GM23338 (cell line): ENCODE measurements around the gene CYP19A1. TPM values are rescaled to one million over a fixed set of nuclear protein-coding genes. Genes with fewer than 3 reads are reported as not detected.

ENCODE experiments used
- ATAC-seq: fragments of 200-7000 bp; cut with Tn5 transposase; 3 replicates; pipeline ENCODE4 v1.9.1; 2020
- DNase-seq: peaks from one replicate; pipeline ENCODE4 v3.0.0-alpha.2; 2015; ENCODE audit warnings: low spot score
- H2AFZ ChIP-seq: fragments of 200-600 bp; sonication (generic); 2 replicates; pipeline ENCODE4 v1.8.0; 2016; ENCODE audit warnings: antibody characterized with exemption, mild to moderate bottlenecking, moderate library complexity
- H3F3A ChIP-seq: fragments of 200-600 bp; sonication (generic); replicated peaks from 2 replicates; pipeline ENCODE4 v1.8.0; 2017; ENCODE audit warnings: antibody characterized with exemption, mixed run types, low read depth
- H3K27ac ChIP-seq: fragments of 200-600 bp; sonication (generic); 2 replicates; pipeline ENCODE4 v1.6.1; 2016; ENCODE audit warnings: low read depth
- H3K27me3 ChIP-seq: fragments of 200-600 bp; sonication (generic); 2 replicates; pipeline ENCODE4 v1.8.0; 2016; ENCODE audit warnings: mild to moderate bottlenecking, mixed run types, moderate library complexity; ENCODE audit not compliant: insufficient read depth
- H3K36me3 ChIP-seq: fragments of 200-600 bp; sonication (generic); 2 replicates; pipeline ENCODE4 v1.8.0; 2016; ENCODE audit warnings: mild to moderate bottlenecking; ENCODE audit not compliant: insufficient read depth
- H3K4me1 ChIP-seq: fragments of 200-600 bp; sonication (generic); 2 replicates; pipeline ENCODE4 v1.8.0; 2016; ENCODE audit warnings: mild to moderate bottlenecking, moderate library complexity; ENCODE audit not compliant: insufficient read depth
- H3K4me2 ChIP-seq: fragments of 200-600 bp; sonication (generic); 2 replicates; pipeline ENCODE4 v1.7.1; 2017; ENCODE audit warnings: mixed run types
- H3K4me3 ChIP-seq: fragments of 200-600 bp; sonication (generic); 2 replicates; pipeline ENCODE4 v1.6.1; 2016; ENCODE audit warnings: mixed run types
- H3K79me2 ChIP-seq: fragments of 200-600 bp; sonication (generic); replicated peaks from 2 replicates; pipeline ENCODE4 v1.8.0; 2017; ENCODE audit warnings: mild to moderate bottlenecking; ENCODE audit not compliant: insufficient read depth
- H3K9me2 ChIP-seq: fragments of 200-600 bp; sonication (generic); 2 replicates; pipeline ENCODE4 v1.8.0; 2017; ENCODE audit not compliant: insufficient read depth
- H4K20me1 ChIP-seq: fragments of 200-600 bp; sonication (generic); replicated peaks from 2 replicates; pipeline ENCODE4 v1.8.0; 2017; ENCODE audit warnings: mild to moderate bottlenecking; ENCODE audit not compliant: insufficient read depth
- H3K27ac Mint-ChIP-seq: 2 replicates; pipeline ENCODE4 v1.8.0; 2020; ENCODE audit warnings: inconsistent platforms, mild to moderate bottlenecking, moderate library complexity, mixed read lengths
- H3K27me3 Mint-ChIP-seq: 3 replicates; pipeline ENCODE4 v1.8.0; 2022; ENCODE audit warnings: low read depth, mild to moderate bottlenecking, moderate library complexity, mixed read lengths, inconsistent platforms; ENCODE audit not compliant: insufficient read depth, poor library complexity
- H3K36me3 Mint-ChIP-seq: 3 replicates; pipeline ENCODE4 v1.8.0; 2021; ENCODE audit warnings: low read depth, mild to moderate bottlenecking, inconsistent platforms, moderate library complexity, mixed read lengths
- H3K4me1 Mint-ChIP-seq: 3 replicates; pipeline ENCODE4 v1.8.0; 2020; ENCODE audit warnings: mild to moderate bottlenecking, inconsistent platforms, mixed read lengths
- H3K4me3 Mint-ChIP-seq: 3 replicates; pipeline ENCODE4 v1.8.0; 2021; ENCODE audit warnings: moderate library complexity, mild to moderate bottlenecking, inconsistent platforms, mixed read lengths
- H3K9me3 Mint-ChIP-seq: 3 replicates; pipeline ENCODE4 v1.8.0; 2020; ENCODE audit warnings: moderate library complexity, mild to moderate bottlenecking, inconsistent platforms, mixed read lengths
- CREB1 ChIP-seq: fragments of 250-450 bp; sonication (Bioruptor Pico); IDR thresholded peaks from 2 replicates; pipeline ENCODE4 v1.5.0; 2020; ENCODE audit warnings: low read depth, mild to moderate bottlenecking, moderate library complexity
- POLR2AphosphoS5 ChIP-seq: IDR thresholded peaks from 2 replicates; pipeline ENCODE4 v1.6.1; 2016; ENCODE audit warnings: antibody characterized with exemption, low read depth
- REST ChIP-seq: IDR thresholded peaks from one replicate; pipeline ENCODE4 v1.6.1; 2018; ENCODE audit warnings: antibody characterized with exemption; ENCODE audit not compliant: unreplicated experiment
- STAT1 ChIP-seq: IDR thresholded peaks from one replicate; pipeline ENCODE4 v1.6.1; 2016; ENCODE audit warnings: antibody characterized with exemption; ENCODE audit not compliant: unreplicated experiment
- ZNF114 ChIP-seq: fragments of 250-450 bp; sonication (Bioruptor Pico); IDR thresholded peaks from 2 replicates; pipeline ENCODE4 v1.5.0; 2020; ENCODE audit warnings: mild to moderate bottlenecking, moderate library complexity
- polyA plus RNA-seq: library from polyadenylated mRNA; unstranded; fragments of >200 nt; fragmentation: Nextera tagmentation; extraction: Ambion mirVana; gene quantifications from 2 replicates; pipeline ENCODE4 v1.2.1, GENCODE V29; 2016
- total RNA-seq: library from RNA; depleted of rRNA; stranded (reverse); fragments of >200 nt; shearing (Covaris generic); gene quantifications from 2 replicates; pipeline ENCODE4 v1.2.3, GENCODE V29; 2014
- TF ChIP-seq, protein P1 (sequence below), 2 experiments: fragments of 200-600 bp in 1 of 2; sonication (generic) in 1 of 2; conservative IDR thresholded peaks; 2 replicates each; pipeline versions ENCODE4 v1.5.1 to v1.6.1; 2016 to 2017; ENCODE audit warnings: antibody characterized with exemption in 2 of 2, low read depth in 2 of 2, mild to moderate bottlenecking in 2 of 2, moderate library complexity in 1 of 2

The CYP19A1 gene
- total and polyA plus RNA-seq, 2 experiments from 2014 or later, result 0.42 TPM; not detected in 1

- DNase-seq (no peak), ATAC-seq (no peak)
- Mint-ChIP-seq H3K36me3 (no peaks in the 10 kb centered on the region), H3K27me3 (no peaks in the 10 kb centered on the region), H3K9me3 (no peaks in the 10 kb centered on the region), H3K4me3 (no peak overlapping the region), H3K27ac (no peak overlapping the region), H3K4me1 (peaks cover 8% of the 10 kb centered on the region)
- TF ChIP-seq, protein P1, sequence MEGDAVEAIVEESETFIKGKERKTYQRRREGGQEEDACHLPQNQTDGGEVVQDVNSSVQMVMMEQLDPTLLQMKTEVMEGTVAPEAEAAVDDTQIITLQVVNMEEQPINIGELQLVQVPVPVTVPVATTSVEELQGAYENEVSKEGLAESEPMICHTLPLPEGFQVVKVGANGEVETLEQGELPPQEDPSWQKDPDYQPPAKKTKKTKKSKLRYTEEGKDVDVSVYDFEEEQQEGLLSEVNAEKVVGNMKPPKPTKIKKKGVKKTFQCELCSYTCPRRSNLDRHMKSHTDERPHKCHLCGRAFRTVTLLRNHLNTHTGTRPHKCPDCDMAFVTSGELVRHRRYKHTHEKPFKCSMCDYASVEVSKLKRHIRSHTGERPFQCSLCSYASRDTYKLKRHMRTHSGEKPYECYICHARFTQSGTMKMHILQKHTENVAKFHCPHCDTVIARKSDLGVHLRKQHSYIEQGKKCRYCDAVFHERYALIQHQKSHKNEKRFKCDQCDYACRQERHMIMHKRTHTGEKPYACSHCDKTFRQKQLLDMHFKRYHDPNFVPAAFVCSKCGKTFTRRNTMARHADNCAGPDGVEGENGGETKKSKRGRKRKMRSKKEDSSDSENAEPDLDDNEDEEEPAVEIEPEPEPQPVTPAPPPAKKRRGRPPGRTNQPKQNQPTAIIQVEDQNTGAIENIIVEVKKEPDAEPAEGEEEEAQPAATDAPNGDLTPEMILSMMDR (conservative IDR thresholded peaks at IDR 0.05; ENCODE audit: low read depth in 2 of 2), result no peak
- no peak for TF ChIP-seq REST
- no peak for TF ChIP-seq ZNF114 (CRISPR knock-in tag)
- Histone ChIP-seq H3K27ac (no peak overlapping the region), H3K79me2 (no peaks in the 10 kb centered on the region), H2AFZ (no peak overlapping the region), H3K4me3 (no peak overlapping the region), H3K36me3 (no peaks in the 10 kb centered on the region), H3K9me2 (no peaks in the 10 kb centered on the region), H3F3A (no peaks in the 10 kb centered on the region), H3K4me2 (no peak overlapping the region), H4K20me1 (no peaks in the 10 kb centered on the region), H3K27me3 (no peaks in the 10 kb centered on the region), H3K4me1 (no peaks in the 10 kb centered on the region)
These were observed 114.6 kb downstream of the CYP19A1 start for GRCh38 chr15:51223771-51224229.

DNA sequence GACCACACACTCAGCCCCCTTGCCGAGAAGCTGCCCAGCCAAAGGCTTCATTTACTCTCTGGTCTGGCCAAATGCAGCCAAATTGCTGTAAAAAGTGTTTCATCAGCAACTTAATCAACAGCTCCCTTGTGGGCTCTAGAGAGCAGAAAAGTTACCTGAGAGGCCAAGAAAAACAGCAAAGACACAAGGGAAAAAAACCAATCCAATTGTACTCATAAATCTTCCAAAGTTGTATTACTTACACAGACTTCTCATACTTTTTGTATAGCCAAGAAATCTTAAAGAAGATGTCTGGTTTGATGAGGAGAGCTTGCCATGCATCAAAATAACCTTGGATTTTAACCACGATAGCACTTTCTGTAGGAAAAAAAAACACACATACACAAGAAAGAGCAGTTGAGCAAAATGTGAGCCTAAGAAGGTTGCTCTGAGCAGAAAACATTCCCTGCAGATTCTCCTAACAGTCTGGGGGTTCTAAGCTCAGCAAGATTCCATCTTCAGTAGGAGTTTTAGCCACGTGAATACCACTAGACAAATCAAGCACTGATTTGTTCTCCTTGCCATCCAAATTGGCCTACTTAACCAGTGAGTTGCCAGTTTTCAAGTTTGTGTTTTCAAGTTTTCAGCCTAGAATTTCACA is 120.0 kb downstream of the CYP19A1 start:
- no peaks in the 10 kb centered on the region for H3K27me3 ChIP-seq
- H3K36me3 Mint-ChIP-seq, result no peaks in the 10 kb centered on the region
- H3K4me2 ChIP-seq, result no peak overlapping the region
- H3F3A ChIP-seq, result no peaks in the 10 kb centered on the region
- H2AFZ ChIP-seq, result no peak overlapping the region
- no peaks in the 10 kb centered on the region for H3K36me3 ChIP-seq
- ATAC-seq, result no peak
- no peaks in the 10 kb centered on the region for H3K4me1 ChIP-seq
- H3K79me2 ChIP-seq, result no peaks in the 10 kb centered on the region
- H3K4me1 Mint-ChIP-seq, result no peaks in the 10 kb centered on the region
- no peaks in the 10 kb centered on the region for H4K20me1 ChIP-seq
- no peak overlapping the region for H3K27ac Mint-ChIP-seq
- no peak overlapping the region for H3K4me3 Mint-ChIP-seq
- H3K4me3 ChIP-seq, result no peak overlapping the region
- no peaks in the 10 kb centered on the region for H3K9me3 Mint-ChIP-seq
- DNase-seq, result no peak
- H3K27me3 Mint-ChIP-seq, result peaks cover 1% of the 10 kb centered on the region
- H3K9me2 ChIP-seq, result no peaks in the 10 kb centered on the region
- no peak overlapping the region for H3K27ac ChIP-seq
- TF ChIP-seq CREB1 (CRISPR knock-in tag) (no peak), REST (no peak), POLR2AphosphoS5 (no peak), STAT1 (no peak)
